BE2C (cell line): ENCODE results near the gene FMOD.
"Not testable (repeated sequence)": the region's sequence is repeated elsewhere in the genome, so short reads cannot be mapped to it uniquely, and the experiment has no call there.

Experiments used
- DNase-seq: peaks from one replicate; pipeline ENCODE4 v3.0.0-alpha.2; 2020
- H3K27me3 ChIP-seq: fragments of 250-450 bp; sonication (Bioruptor Pico); 2 replicates; pipeline ENCODE4 v1.5.1; 2020; ENCODE audit warnings: mild to moderate bottlenecking
- H3K36me3 ChIP-seq: fragments of 250-450 bp; sonication (Bioruptor Pico); 2 replicates; pipeline ENCODE4 v1.5.1; 2020; ENCODE audit warnings: mild to moderate bottlenecking
- H3K4me1 ChIP-seq: fragments of 250-450 bp; sonication (Bioruptor Pico); 2 replicates; pipeline ENCODE4 v1.5.1; 2020
- H3K4me3 ChIP-seq: 2 replicates; pipeline ENCODE4 v1.5.1; 2011; ENCODE audit warnings: low read depth, low read length
- H3K9me3 ChIP-seq: fragments of 250-450 bp; sonication (Bioruptor Pico); 2 replicates; pipeline ENCODE4 v1.5.1; 2020
- CTCF ChIP-seq: IDR thresholded peaks from 2 replicates; pipeline ENCODE4 v1.5.1; 2012; ENCODE audit warnings: mild to moderate bottlenecking, low read depth, low read length

Gene FMOD

DNA sequence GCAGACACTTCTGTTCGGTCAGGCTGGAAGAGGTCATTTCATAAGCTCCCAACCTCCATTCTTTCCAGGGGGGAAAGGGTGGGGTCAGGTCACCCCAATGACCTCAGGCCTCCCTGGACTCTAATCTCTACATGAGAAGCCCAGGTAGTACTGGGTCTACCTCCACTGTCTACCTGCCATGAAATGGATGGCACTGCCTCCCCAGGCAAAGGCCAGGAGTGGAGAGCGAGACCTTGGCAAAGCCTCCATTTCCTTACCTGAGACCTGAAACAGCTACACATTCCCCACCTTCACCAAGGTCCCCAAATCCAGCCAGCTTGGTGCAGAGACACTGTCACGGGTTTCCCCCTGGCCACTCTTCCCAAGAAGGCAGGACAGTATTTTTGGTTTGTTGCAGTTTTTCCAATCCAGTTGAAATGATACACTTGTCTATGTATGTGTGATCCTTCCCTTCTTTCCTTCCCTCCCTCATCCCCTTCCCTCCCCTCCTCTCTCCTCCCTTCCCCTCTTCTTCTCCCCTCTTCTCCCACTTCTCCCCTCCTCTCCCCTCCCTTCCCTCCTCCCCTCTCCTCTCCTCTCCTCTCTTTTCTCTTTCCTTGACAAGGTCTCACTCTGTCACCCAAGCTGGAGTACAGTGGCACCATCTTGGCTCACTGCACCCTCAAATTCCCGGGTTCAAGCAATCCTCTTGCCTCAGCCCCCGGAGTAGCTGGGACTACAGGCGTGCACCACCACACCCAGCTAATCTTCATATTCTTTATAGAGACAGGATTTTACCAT, 29.5 kb downstream of the FMOD start:
- TF ChIP-seq CTCF: no peak
- Histone ChIP-seq H3K4me1 (peaks cover 58% of the 10 kb centered on the region), H3K36me3 (no peaks in the 10 kb centered on the region), H3K27me3 (no peaks in the 10 kb centered on the region), H3K9me3 (no peaks in the 10 kb centered on the region), H3K4me3 (no peak overlapping the region)
- no peak for DNase-seq

- H3K4me1 ChIP-seq: peaks cover 55% of the 10 kb centered on the region
- TF ChIP-seq CTCF: no peak
- no peaks in the 10 kb centered on the region for H3K36me3 ChIP-seq
- H3K9me3 ChIP-seq: no peaks in the 10 kb centered on the region
- no peak for DNase-seq
- no peaks in the 10 kb centered on the region for H3K27me3 ChIP-seq
- H3K4me3 ChIP-seq: no peak overlapping the region
Observed at GRCh38 chr1:203320591-203321272, 30.2 kb downstream of the FMOD start.

DNA sequence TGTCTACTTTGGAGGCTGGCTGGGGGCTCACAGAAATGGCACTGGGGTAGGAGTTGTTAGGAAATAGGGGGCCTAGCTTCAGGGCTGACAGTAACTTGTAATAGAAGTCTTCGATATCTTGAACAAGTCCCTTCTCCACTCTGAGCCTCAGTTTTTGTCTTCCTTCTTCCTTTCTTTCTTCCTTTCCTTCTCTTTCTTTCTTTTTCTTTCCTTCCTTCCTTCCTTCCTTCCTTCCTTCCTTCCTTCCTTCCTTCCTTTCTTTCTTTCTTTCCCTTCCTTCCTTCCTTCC, 32.7 kb downstream of the FMOD start:
- no peaks in the 10 kb centered on the region; the same call in 1 of the 2 replicates for H3K36me3 ChIP-seq
- no peak overlapping the region for H3K4me3 ChIP-seq
- TF ChIP-seq CTCF: no peak
- no peaks in the 10 kb centered on the region for H3K9me3 ChIP-seq
- peaks cover 35% of the 10 kb centered on the region for H3K4me1 ChIP-seq
- no peak for DNase-seq
- no peaks in the 10 kb centered on the region for H3K27me3 ChIP-seq

DNA sequence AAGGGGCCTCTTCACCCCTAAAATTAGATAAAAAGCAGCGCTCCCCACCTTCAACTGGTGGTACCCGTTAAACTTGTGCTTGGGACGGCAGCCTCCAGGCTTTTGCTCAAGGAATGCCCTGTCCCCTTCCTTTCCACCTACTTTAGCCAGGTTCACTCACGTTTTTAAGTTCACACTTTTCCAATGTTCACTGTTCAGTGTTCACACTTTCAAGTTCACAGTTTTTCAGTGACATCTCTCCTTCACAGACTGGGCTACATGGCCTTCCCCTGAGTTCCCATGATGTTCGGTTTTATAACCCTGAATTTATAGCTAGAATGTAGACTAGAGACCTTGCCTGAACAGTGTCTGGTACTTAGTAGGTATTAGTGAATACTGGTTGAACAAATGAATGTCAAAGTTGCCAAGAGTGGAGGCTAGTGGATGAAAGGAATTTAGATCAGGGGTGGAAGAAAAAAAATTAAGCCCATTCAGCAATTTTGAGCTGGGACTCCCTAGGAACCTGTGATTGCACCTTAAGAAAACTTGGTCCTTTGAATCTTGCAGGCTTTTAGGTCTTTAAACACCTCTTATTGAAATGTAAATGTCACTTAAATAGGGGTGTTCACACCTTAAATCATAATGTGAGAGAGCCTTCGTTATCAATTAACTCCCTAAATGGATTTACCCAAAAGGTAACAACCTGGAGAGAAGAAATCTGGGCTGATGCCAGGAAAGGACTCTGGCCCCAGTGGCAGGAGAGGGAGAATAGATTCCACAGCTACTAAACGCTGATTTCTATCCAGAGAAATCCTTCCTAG, 33.3 kb downstream of the FMOD start:
- TF ChIP-seq CTCF: no peak
- Histone ChIP-seq H3K4me3 (no peak overlapping the region), H3K27me3 (no peaks in the 10 kb centered on the region), H3K36me3 (no peaks in the 10 kb centered on the region; the same call in 1 of the 2 replicates), H3K4me1 (peaks cover 30% of the 10 kb centered on the region), H3K9me3 (no peaks in the 10 kb centered on the region)
- DNase-seq: no peak

- no peaks in the 10 kb centered on the region for H3K9me3 ChIP-seq
- no peak overlapping the region for H3K4me3 ChIP-seq
- H3K36me3 ChIP-seq: no peaks in the 10 kb centered on the region; the same call in none of the 2 replicates
- peak; percentile 63 for DNase-seq
- peaks cover 24% of the 10 kb centered on the region for H3K4me1 ChIP-seq
- no peaks in the 10 kb centered on the region for H3K27me3 ChIP-seq
- TF ChIP-seq CTCF: no peak
Observed at GRCh38 chr1:203316626-203317093, 34.3 kb downstream of the FMOD start.

- not testable (repeated sequence) for H3K4me3 ChIP-seq, DNase-seq, H3K27me3 ChIP-seq, H3K9me3 ChIP-seq
- peaks cover 19% of the 10 kb centered on the region for H3K4me1 ChIP-seq
- H3K36me3 ChIP-seq: peaks cover 13% of the 10 kb centered on the region
Observed at GRCh38 chr1:203314025-203314759, 36.7 kb downstream of the FMOD start.
